Pancreas (tissue), 10 donors: ENCODE results near the gene VPS18. TPM values are rescaled to one million over a fixed set of nuclear protein-coding genes. Genes with fewer than 3 reads are reported as not detected.

ENCODE experiments used
- ATAC-seq, 4 donors: fragments of 200-7000 bp; cut with Tn5 transposase; one replicate each; pipeline versions ENCODE4 v1.8.0 to v1.9.1; 2020; ENCODE audit warnings: mild to moderate bottlenecking in 4 of 4, moderate library complexity in 4 of 4
- DNase-seq, 6 donors: peaks; one replicate each; pipeline ENCODE4 v3.0.0-alpha.2; 2020
- FAIRE-seq: peaks from 2 replicates; lab custom pipeline; 2012; peaks lifted over from hg19 to GRCh38; lab: Jason Lieb, UNC
- H3K27ac ChIP-seq, 4 donors: fragments of 200-600 bp; sonication (generic); 1 replicate in 3 of 4; 2 replicates in 1 of 4; pipeline versions ENCODE4 v1.5.0 to v1.8.0; 2020
- H3K27me3 ChIP-seq, 4 donors: fragments of 200-600 bp; one replicate each; pipeline ENCODE4 v1.8.0; 2021
- H3K36me3 ChIP-seq, 3 donors: fragments of 200-600 bp; sonication (generic) in 1 of 3; one replicate each; pipeline versions ENCODE4 v1.5.0 to v1.8.0; 2020 to 2021
- H3K4me1 ChIP-seq, 3 donors: fragments of 200-600 bp; one replicate each; pipeline ENCODE4 v1.8.0; 2021
- H3K4me3 ChIP-seq, 4 donors: fragments of 200-600 bp; sonication (generic) in 2 of 4; one replicate each; pipeline versions ENCODE4 v1.5.0 to v1.8.0; 2020 to 2021
- H3K9me3 ChIP-seq, 4 donors: fragments of 200-600 bp; one replicate each; pipeline ENCODE4 v1.8.0; 2021
- CTCF ChIP-seq, 4 donors: fragments of 200-600 bp; sonication (generic) in 3 of 4; IDR thresholded peaks; one replicate each; pipeline versions ENCODE4 v1.5.0 to v1.8.0; 2021; ENCODE audit warnings: antibody characterized with exemption in 4 of 4
- WGBS, 2 donors: extraction: QIAGEN DNeasy Blood & Tissue Kit; methylation state at CpG; one replicate each; pipeline ENCODE4 v1.1.7; 2013; 5-methylcytosine and 5-hydroxymethylcytosine counted together
- intact Hi-C, 3 donors: fragments of 100-400 bp; cut with DNase I; formaldehyde crosslinking; loops; one replicate each; pipeline versions ENCODE4 v1.11.1 to v1.14.2; 2022
- polyA plus RNA-seq, 2 donors: library from polyadenylated mRNA; stranded (reverse); fragments of 200-250 nt; gene quantifications; one replicate each; pipeline ENCODE4 v1.2.3, GENCODE V29; 2013
- total RNA-seq, 6 donors: library from RNA; stranded (reverse); fragmentation: NEBNext Ultra II Directional in 4 of 6; extraction: Animal tissue kit (Norgen Biotek cat#: 25700) in 4 of 6; gene quantifications; one replicate each; pipeline versions ENCODE4 v1.2.1 to v1.2.4, GENCODE V29; 2021 to 2023
- donor health status: healthy with polysubstance abuse.
- donor health status: DM: no; HTN: no; CAD: no; lungs with moderate emphysema.
- donor health status: DM: no; HTN: no; CAD: no.
- donor health status: control.
- donor health status: control.
- donor health status: Bipolar disorder and iron deficiency.
- donor health status: DM: yes; HTN: yes; CAD: no.
- donor health status: DM: no; HTN: no; CAD: no.
- donor health status: DM: no; HTN: no; CAD: no.
- donor health status: DM: yes; HTN: yes; CAD: no.

Gene VPS18
- total and polyA plus RNA-seq, 8 donors, result 4.4 to 12.5 (median 6.8) TPM

DNA sequence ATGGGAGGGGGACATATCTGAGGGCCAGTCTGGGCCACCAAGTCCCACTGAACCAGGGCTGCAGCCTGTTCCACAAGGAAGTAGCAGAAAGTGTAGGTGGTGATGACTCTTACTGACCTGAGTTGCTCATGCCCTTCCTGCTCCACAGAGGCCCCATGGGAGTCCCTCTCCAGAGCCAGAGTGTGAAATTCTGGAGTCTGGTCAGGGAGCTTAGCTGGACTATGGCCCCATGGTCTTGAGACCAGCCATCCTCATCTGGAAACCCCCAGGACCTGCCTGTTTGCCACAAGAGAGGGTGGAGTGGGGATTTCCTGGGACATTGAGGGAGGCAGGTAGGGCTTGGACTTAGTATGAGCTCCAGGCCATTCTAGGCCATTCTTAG, 47.4 kb upstream of the VPS18 start:
- peaks cover 0 to 6% (median 0%) of the 10 kb centered on the region in 3 donors for H3K36me3 ChIP-seq
- DNase-seq (peak in 2 of 6 donors; percentile 32 to 46), FAIRE-seq (no peak), ATAC-seq (peak in 2 of 4 donors; percentile 3 to 14)
- no peak for TF ChIP-seq CTCF (IDR thresholded peaks at IDR 0.05)
- no peaks in the 10 kb centered on the region for H3K27me3 ChIP-seq
- H3K27ac ChIP-seq, result peak overlapping the region; percentile 60 to 94 (median 83)
- H3K4me3 ChIP-seq, result peak overlapping the region in 2 of 4 donors; percentile 73 to 89
- peaks cover 0 to 25% (median 16%) of the 10 kb centered on the region in 3 donors for H3K4me1 ChIP-seq
- no peaks in the 10 kb centered on the region for H3K9me3 ChIP-seq
- intact Hi-C loops, result no loop called here

- Histone ChIP-seq H3K27me3 (no peaks in the 10 kb centered on the region), H3K9me3 (no peaks in the 10 kb centered on the region), H3K36me3 (peaks cover 0 to 6% (median 0%) of the 10 kb centered on the region in 3 donors), H3K4me3 (peak overlapping the region in 2 of 4 donors; percentile 73 to 89), H3K4me1 (peaks cover 0 to 25% (median 16%) of the 10 kb centered on the region in 3 donors), H3K27ac (peak overlapping the region; percentile 60 to 94 (median 83))
- intact Hi-C loops, result no loop called here
- FAIRE-seq (no peak), DNase-seq (peak in 4 of 6 donors; percentile 63 to 82 (median 70)), ATAC-seq (peak; percentile 49 to 68 (median 58))
- WGBS, 2 donors, result 49 to 61% methylated on average over 6 to 7 of the region's 7 CpGs
- TF ChIP-seq CTCF (IDR thresholded peaks at IDR 0.05), result no peak
Measured at GRCh38 chr15:40847223-40847961, 46.9 kb upstream of the VPS18 start.

- H3K9me3 ChIP-seq, result no peaks in the 10 kb centered on the region
- intact Hi-C loops, result no loop called here
- no peak overlapping the region for H3K27ac ChIP-seq
- no peak overlapping the region for H3K4me3 ChIP-seq
- 85 to 87% methylated on average over 8 of the region's 8 CpGs for WGBS, 2 donors
- H3K36me3 ChIP-seq, result peaks cover 0 to 33% (median 15%) of the 10 kb centered on the region in 3 donors
- FAIRE-seq, result no peak
- no peak for DNase-seq
- TF ChIP-seq CTCF (IDR thresholded peaks at IDR 0.05), result no peak
- H3K4me1 ChIP-seq, result peaks cover 0 to 22% (median 10%) of the 10 kb centered on the region in 3 donors
- no peaks in the 10 kb centered on the region for H3K27me3 ChIP-seq
- no peak for ATAC-seq
Measured at GRCh38 chr15:40850576-40851112, 43.6 kb upstream of the VPS18 start.

GRCh38 chr15:40852529-40852928, 41.7 kb upstream of the VPS18 start:
- no peak for DNase-seq

More at GRCh38 chr15:40852529-40852928, 41.7 kb upstream of the VPS18 start:
- no peak for ATAC-seq
- no peak for TF ChIP-seq CTCF (IDR thresholded peaks at IDR 0.05)
- Histone ChIP-seq H3K27ac (no peak overlapping the region), H3K9me3 (no peaks in the 10 kb centered on the region), H3K4me3 (no peak overlapping the region), H3K27me3 (no peaks in the 10 kb centered on the region), H3K36me3 (peaks cover 0 to 48% (median 19%) of the 10 kb centered on the region in 3 donors), H3K4me1 (peaks cover 0 to 15% (median 0%) of the 10 kb centered on the region in 3 donors)
- 83 to 85% methylated on average over 5 of the region's 5 CpGs for WGBS, 2 donors
- FAIRE-seq, result no peak
- intact Hi-C loops, result no loop called here
